Effector CD8-positive, alpha-beta T cell (primary cell): ENCODE results near the gene TMED6.

Source experiments
- DNase-seq: peaks from one replicate; lab custom pipeline; 2025; lab: John Stamatoyannopoulos, UW
- total RNA-seq, 4 experiments: gene quantifications; one replicate each; lab custom pipeline; 2026; lab: John Stamatoyannopoulos, UW

TMED6 gene
- 0.09 to 0.85 (median 0.42) reads per million in 4 experiments for total RNA-seq

GRCh38 chr16:69351309-69352027 lies at the start of gene TMED6:
TMED6 (minus strand) TSS chr16:69351786; CDS start chr16:69351753, 33 bp downstream.
- no peak for DNase-seq

- DNase-seq, result no peak
These were observed 47.8 kb upstream of the TMED6 start for GRCh38 chr16:69399361-69399760.

GRCh38 chr16:69397821-69398521 lies 46.4 kb upstream of the TMED6 start:
- DNase-seq, result no peak

- DNase-seq, result peak; percentile 54
These were observed 44.8 kb upstream of the TMED6 start for GRCh38 chr16:69396187-69397061.

GRCh38 chr16:69395859-69396186 lies 44.2 kb upstream of the TMED6 start:
- DNase-seq, result no peak

- no peak for DNase-seq
These were observed 42.6 kb upstream of the TMED6 start for GRCh38 chr16:69393898-69394849.

- DNase-seq, result no peak
These were observed 35.0 kb upstream of the TMED6 start for GRCh38 chr16:69386596-69386995.

- DNase-seq, result no peak
These were observed 33.4 kb upstream of the TMED6 start for GRCh38 chr16:69384974-69385373.

GRCh38 chr16:69382421-69382820 lies 30.8 kb upstream of the TMED6 start:
- DNase-seq, result no peak

- DNase-seq, result no peak
These were observed 29.6 kb upstream of the TMED6 start for GRCh38 chr16:69381231-69381630.

- DNase-seq, result no peak
These were observed 27.2 kb upstream of the TMED6 start for GRCh38 chr16:69378760-69379159.

- no peak for DNase-seq
These were observed 26.4 kb upstream of the TMED6 start for GRCh38 chr16:69378036-69378435.

GRCh38 chr16:69376393-69377059 lies 24.9 kb upstream of the TMED6 start:
- DNase-seq, result no peak

- no peak for DNase-seq
These were observed 21.4 kb upstream of the TMED6 start for GRCh38 chr16:69373019-69373418.

GRCh38 chr16:69371564-69371963 lies 20.0 kb upstream of the TMED6 start:
- DNase-seq, result no peak

- no peak for DNase-seq
These were observed 17.3 kb upstream of the TMED6 start for GRCh38 chr16:69368866-69369265.

GRCh38 chr16:69367980-69368379 lies 16.4 kb upstream of the TMED6 start:
- DNase-seq, result no peak

GRCh38 chr16:69366431-69366830 lies 14.8 kb upstream of the TMED6 start:
- no peak for DNase-seq

- no peak for DNase-seq
These were observed 14.3 kb upstream of the TMED6 start for GRCh38 chr16:69365901-69366300.

- no peak for DNase-seq
These were observed 12.5 kb upstream of the TMED6 start for GRCh38 chr16:69364088-69364487.

- DNase-seq, result no peak
These were observed 11.7 kb upstream of the TMED6 start for GRCh38 chr16:69363281-69363717.
